PFSK-1 (cell line): ENCODE results near the gene HTR2A.

Experiments used
- FOXP2 ChIP-seq: optimal IDR thresholded peaks from 2 replicates; pipeline ENCODE3; 2011; ENCODE audit warnings: borderline replicate concordance, control low read depth, inconsistent platforms; ENCODE audit not compliant: insufficient read depth; ENCODE audit errors: extremely low read length, extremely low read depth
- POLR2AphosphoS5 ChIP-seq: IDR thresholded peaks from 2 replicates; pipeline ENCODE4 v1.6.1; 2012; ENCODE audit warnings: low read depth, mild to moderate bottlenecking, control low read depth, low read length, moderate library complexity
- TAF1 ChIP-seq: IDR thresholded peaks from 2 replicates; pipeline ENCODE4 v1.6.1; 2012; ENCODE audit warnings: low read length, control low read depth, borderline replicate concordance; ENCODE audit not compliant: insufficient read depth
- TF ChIP-seq, protein P1 (sequence below), 2 experiments: IDR thresholded peaks; 2 replicates each; pipeline versions ENCODE4 v1.6.1 to v1.8.0; 2011 to 2012; ENCODE audit warnings: low read depth in 2 of 2, low read length in 2 of 2, control low read depth in 1 of 2, inconsistent platforms in 1 of 2, mild to moderate bottlenecking in 1 of 2, moderate library complexity in 1 of 2; ENCODE audit not compliant: insufficient read depth in 1 of 2

DNA sequence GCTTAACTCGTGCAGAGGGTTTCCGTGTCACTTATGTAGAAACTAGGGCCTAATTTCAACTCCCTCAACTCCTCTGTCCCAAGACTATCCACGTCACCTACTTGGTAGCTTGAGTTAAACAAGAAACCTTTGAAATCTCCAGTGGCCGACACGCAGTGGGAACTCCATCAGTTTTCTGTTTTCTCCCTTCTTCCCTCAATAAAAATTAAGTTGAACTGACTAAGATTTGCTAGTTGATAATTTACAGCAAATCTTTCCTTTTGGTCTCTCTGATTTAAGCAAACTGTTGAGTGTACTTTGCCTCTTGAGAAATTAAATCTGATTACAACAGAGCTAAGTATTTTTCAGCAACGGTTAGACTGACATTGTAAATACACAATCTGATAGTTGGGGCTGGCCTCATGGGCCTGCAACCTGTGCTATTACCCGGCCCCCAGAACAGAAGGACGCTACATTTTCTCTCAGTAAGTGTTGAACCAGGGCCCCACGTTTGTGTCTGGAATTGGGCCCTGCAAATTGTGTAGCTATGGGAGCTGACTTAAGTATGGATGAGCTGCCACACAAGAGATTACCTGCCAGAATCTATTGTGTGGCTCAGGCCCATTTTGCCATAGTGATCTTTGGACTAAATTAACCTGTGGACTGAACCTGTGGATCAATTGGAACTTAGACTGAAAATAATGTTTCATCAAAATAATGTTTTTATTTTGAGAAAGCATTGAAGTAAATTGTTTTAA is 99.2 kb downstream of the HTR2A start:
- TF ChIP-seq FOXP2 (no peak), POLR2AphosphoS5 (no peak), TAF1 (no peak)
- TF ChIP-seq, protein P1, sequence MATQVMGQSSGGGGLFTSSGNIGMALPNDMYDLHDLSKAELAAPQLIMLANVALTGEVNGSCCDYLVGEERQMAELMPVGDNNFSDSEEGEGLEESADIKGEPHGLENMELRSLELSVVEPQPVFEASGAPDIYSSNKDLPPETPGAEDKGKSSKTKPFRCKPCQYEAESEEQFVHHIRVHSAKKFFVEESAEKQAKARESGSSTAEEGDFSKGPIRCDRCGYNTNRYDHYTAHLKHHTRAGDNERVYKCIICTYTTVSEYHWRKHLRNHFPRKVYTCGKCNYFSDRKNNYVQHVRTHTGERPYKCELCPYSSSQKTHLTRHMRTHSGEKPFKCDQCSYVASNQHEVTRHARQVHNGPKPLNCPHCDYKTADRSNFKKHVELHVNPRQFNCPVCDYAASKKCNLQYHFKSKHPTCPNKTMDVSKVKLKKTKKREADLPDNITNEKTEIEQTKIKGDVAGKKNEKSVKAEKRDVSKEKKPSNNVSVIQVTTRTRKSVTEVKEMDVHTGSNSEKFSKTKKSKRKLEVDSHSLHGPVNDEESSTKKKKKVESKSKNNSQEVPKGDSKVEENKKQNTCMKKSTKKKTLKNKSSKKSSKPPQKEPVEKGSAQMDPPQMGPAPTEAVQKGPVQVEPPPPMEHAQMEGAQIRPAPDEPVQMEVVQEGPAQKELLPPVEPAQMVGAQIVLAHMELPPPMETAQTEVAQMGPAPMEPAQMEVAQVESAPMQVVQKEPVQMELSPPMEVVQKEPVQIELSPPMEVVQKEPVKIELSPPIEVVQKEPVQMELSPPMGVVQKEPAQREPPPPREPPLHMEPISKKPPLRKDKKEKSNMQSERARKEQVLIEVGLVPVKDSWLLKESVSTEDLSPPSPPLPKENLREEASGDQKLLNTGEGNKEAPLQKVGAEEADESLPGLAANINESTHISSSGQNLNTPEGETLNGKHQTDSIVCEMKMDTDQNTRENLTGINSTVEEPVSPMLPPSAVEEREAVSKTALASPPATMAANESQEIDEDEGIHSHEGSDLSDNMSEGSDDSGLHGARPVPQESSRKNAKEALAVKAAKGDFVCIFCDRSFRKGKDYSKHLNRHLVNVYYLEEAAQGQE (IDR thresholded peaks at IDR 0.05; ENCODE audit: insufficient read depth in 1 of 2, low read depth in 2 of 2, low read length in 2 of 2) = no peak
